ENCODE data around the gene EPHA4. TPM values are rescaled to one million over a fixed set of nuclear protein-coding genes. Genes with fewer than 3 reads are reported as not detected.

The EPHA4 gene
- polyA plus RNA-seq, 2 of the 4 experiments (the other 2 are of a cell fraction): 0.54 to 1.1 TPM

- ChIA-PET POLR2A (no interaction called here), CTCF (no interaction called here)
- DNase-seq (ENCODE audit: low read depth in 1 of 2, low spot score in 1 of 2): no peak
- H3K27ac ChIP-seq: no peak overlapping the region
- no peaks in the 10 kb centered on the region for H3K9me3 ChIP-seq
- ATAC-seq: no peak
- H3K4me1 ChIP-seq: no peaks in the 10 kb centered on the region
- no peak overlapping the region for H3K4me2 ChIP-seq
- 37% methylated on average over 4 of the region's 4 CpGs for WGBS (ENCODE audit: missing lambda C conversion rate)
- no peak overlapping the region for H3K4me3 ChIP-seq
- TF ChIP-seq ZNF302 (CRISPR knock-in tag; IDR thresholded peaks at IDR 0.05): no peak
- no peak for TF ChIP-seq SMC3 (IDR thresholded peaks at IDR 0.05)
- TF ChIP-seq ZSCAN20 (CRISPR knock-in tag; IDR thresholded peaks at IDR 0.05): no peak
- no peak for TF ChIP-seq E2F6 (IDR thresholded peaks at IDR 0.05; ENCODE audit: borderline replicate concordance, low read depth)
- TF ChIP-seq TP53 (CRISPR knock-in tag; IDR thresholded peaks at IDR 0.05): no peak
- TF ChIP-seq ATOH8 (CRISPR knock-in tag; IDR thresholded peaks at IDR 0.05; ENCODE audit: low read depth): no peak
- TF ChIP-seq FOSB (CRISPR knock-in tag; IDR thresholded peaks at IDR 0.05): no peak
- TF ChIP-seq EHMT2 (IDR thresholded peaks at IDR 0.05; ENCODE audit: low read depth): no peak
- no peak for TF ChIP-seq USF2 (IDR thresholded peaks at IDR 0.05)
- TF ChIP-seq MAFK (IDR thresholded peaks at IDR 0.05; ENCODE audit: partially characterized antibody): no peak
- no peak for TF ChIP-seq RAD21 (conservative IDR thresholded peaks at IDR 0.05 in 1 of 2, IDR thresholded peaks at IDR 0.05 in 1 of 2)
- no peak for TF ChIP-seq EP300 (IDR thresholded peaks at IDR 0.05)
- TF ChIP-seq NPAS2 (CRISPR knock-in tag; IDR thresholded peaks at IDR 0.05; ENCODE audit: borderline replicate concordance): no peak
- no peak for TF ChIP-seq ZC3H11A (IDR thresholded peaks at IDR 0.05)
- no peak for TF ChIP-seq POLR2A (IDR thresholded peaks at IDR 0.05; ENCODE audit: low read length)
- TF ChIP-seq JUNB (IDR thresholded peaks at IDR 0.05): no peak
- TF ChIP-seq ZFP36 (IDR thresholded peaks at IDR 0.05; ENCODE audit: borderline replicate concordance, partially characterized antibody): no peak
- TF ChIP-seq SREBF2 (IDR thresholded peaks at IDR 0.05): no peak
- no peak for TF ChIP-seq CTCF (IDR thresholded peaks at IDR 0.05)
- no peak for FAIRE-seq
These were observed 79.5 kb downstream of the EPHA4 start for GRCh38 chr2:221492636-221493035.

- Histone ChIP-seq H3K27ac (no peak overlapping the region), H3K4me1 (no peaks in the 10 kb centered on the region), H3K4me3 (no peak overlapping the region), H3K9me3 (no peaks in the 10 kb centered on the region), H3K4me2 (no peak overlapping the region)
- FAIRE-seq: no peak
- WGBS (ENCODE audit: missing lambda C conversion rate): 2% methylated on average over 3 of the region's 3 CpGs
- POLR2A ChIA-PET: no interaction called here
- DNase-seq (ENCODE audit: low read depth in 1 of 2, low spot score in 1 of 2): no peak
- CTCF ChIA-PET: no interaction called here
- no peak for TF ChIP-seq GATA3 (IDR thresholded peaks at IDR 0.05; ENCODE audit: borderline replicate concordance)
- no peak for TF ChIP-seq HDAC2 (IDR thresholded peaks at IDR 0.05)
- no peak for TF ChIP-seq ESRRA (IDR thresholded peaks at IDR 0.05; ENCODE audit: borderline replicate concordance, low read length)
- no peak for TF ChIP-seq PHF8 (IDR thresholded peaks at IDR 0.05; ENCODE audit: borderline replicate concordance, low read depth)
- TF ChIP-seq FOSL2 (IDR thresholded peaks at IDR 0.05): no peak
- no peak for TF ChIP-seq FOSL2 (CRISPR knock-in tag; IDR thresholded peaks at IDR 0.05)
- no peak for TF ChIP-seq FOXS1 (CRISPR knock-in tag; IDR thresholded peaks at IDR 0.05)
- TF ChIP-seq ZSCAN20 (CRISPR knock-in tag; IDR thresholded peaks at IDR 0.05): no peak
- no peak for TF ChIP-seq POLR2A (IDR thresholded peaks at IDR 0.05; ENCODE audit: low read length)
- TF ChIP-seq JUNB (IDR thresholded peaks at IDR 0.05): no peak
- no peak for TF ChIP-seq HEYL (CRISPR knock-in tag; IDR thresholded peaks at IDR 0.05)
- TF ChIP-seq CBX8 (IDR thresholded peaks at IDR 0.05): no peak
- no peak for TF ChIP-seq NPAS2 (CRISPR knock-in tag; IDR thresholded peaks at IDR 0.05; ENCODE audit: borderline replicate concordance)
- TF ChIP-seq MAX (IDR thresholded peaks at IDR 0.05): no peak
- no peak for TF ChIP-seq HOXB13 (CRISPR knock-in tag; IDR thresholded peaks at IDR 0.05; ENCODE audit: low read depth)
- no peak for TF ChIP-seq ZFP36 (IDR thresholded peaks at IDR 0.05; ENCODE audit: borderline replicate concordance, partially characterized antibody)
- no peak for ATAC-seq
These were observed 81.5 kb downstream of the EPHA4 start for GRCh38 chr2:221490506-221491060.
